IgD-negative memory B cell (primary cell): ENCODE data around the gene ROR2. TPM values are rescaled to one million over a fixed set of nuclear protein-coding genes. Genes with fewer than 3 reads are reported as not detected.

Experiments
- H3K27ac Mint-ChIP-seq, 3 donors: one replicate each; pipeline ENCODE4 v1.8.0; 2020 to 2022; ENCODE audit warnings: mild to moderate bottlenecking in 3 of 3, mixed read lengths in 3 of 3, moderate library complexity in 1 of 3
- H3K27me3 Mint-ChIP-seq: one replicate; pipeline ENCODE4 v1.8.0; 2021; ENCODE audit warnings: mixed read lengths
- H3K36me3 Mint-ChIP-seq: one replicate; pipeline ENCODE4 v1.8.0; 2020; ENCODE audit warnings: mild to moderate bottlenecking, mixed read lengths
- H3K4me1 Mint-ChIP-seq, 3 donors: one replicate each; pipeline ENCODE4 v1.8.0; 2020 to 2022; ENCODE audit warnings: mixed read lengths in 3 of 3, mild to moderate bottlenecking in 1 of 3
- H3K4me3 Mint-ChIP-seq, 4 donors: one replicate each; pipeline ENCODE4 v1.8.0; 2020 to 2022; ENCODE audit warnings: mild to moderate bottlenecking in 4 of 4, mixed read lengths in 4 of 4, moderate library complexity in 3 of 4
- H3K9me3 Mint-ChIP-seq, 3 donors: one replicate each; pipeline ENCODE4 v1.8.0; 2020 to 2021; ENCODE audit warnings: mixed read lengths in 3 of 3, mild to moderate bottlenecking in 1 of 3
- polyA plus RNA-seq: library from polyadenylated mRNA; unstranded; fragments of 300-500 nt; fragmentation: Illumina TruSeq; gene quantifications from one replicate; pipeline ENCODE4 v1.2.3, GENCODE V29; 2021

The ROR2 gene
- polyA plus RNA-seq, 1 donor from 2014 or later, result not detected

DNA sequence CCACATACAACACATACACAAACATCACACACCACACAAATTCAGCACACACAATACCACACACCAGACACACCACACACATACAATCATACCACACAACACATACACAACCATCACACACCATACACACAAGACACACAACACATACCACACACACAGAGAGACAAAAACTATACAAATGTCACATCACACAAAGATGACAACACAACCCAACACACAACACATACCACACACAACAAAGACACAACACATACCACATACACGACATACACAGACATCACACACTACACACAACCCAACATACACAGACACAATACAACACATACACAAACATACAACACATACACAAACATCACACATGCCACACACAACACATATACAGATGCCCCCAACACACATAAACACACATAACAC, 44.8 kb downstream of the ROR2 start:
- Mint-ChIP-seq H3K4me1 (peaks cover 0 to 4% (median 0%) of the 10 kb centered on the region in 3 donors), H3K27ac (no peak overlapping the region), H3K36me3 (no peaks in the 10 kb centered on the region), H3K27me3 (peaks cover 13% of the 10 kb centered on the region), H3K9me3 (no peaks in the 10 kb centered on the region), H3K4me3 (no peak overlapping the region)

DNA sequence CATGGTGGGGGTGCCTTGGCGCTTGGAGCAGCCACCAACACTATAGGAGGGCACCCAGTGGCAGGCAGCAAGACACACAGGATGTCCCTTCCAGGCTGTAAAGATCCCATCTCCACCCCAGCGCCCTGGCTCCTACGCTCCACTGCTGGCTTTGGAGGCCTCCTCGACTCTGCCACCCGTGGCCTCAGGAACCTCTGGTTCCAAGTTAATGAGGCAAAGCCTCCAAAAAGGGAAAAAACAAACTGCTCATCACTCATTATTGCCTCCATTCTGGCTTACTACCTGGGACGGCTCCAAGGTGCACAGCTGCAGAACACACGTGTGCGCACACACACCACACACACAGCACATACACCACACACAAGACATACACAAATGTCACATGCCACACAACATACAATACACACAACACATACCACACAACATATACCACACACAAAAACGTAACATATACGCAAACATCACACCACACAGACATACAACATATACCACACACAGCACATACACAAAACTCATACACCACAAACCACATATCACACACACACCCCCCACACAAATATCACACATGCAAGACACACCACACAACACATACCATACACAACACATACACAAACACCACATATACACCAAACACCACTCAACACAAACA, 45.3 kb downstream of the ROR2 start:
- Mint-ChIP-seq H3K9me3 (no peaks in the 10 kb centered on the region), H3K4me1 (peaks cover 0 to 4% (median 0%) of the 10 kb centered on the region in 3 donors), H3K4me3 (no peak overlapping the region), H3K36me3 (no peaks in the 10 kb centered on the region), H3K27me3 (peaks cover 12% of the 10 kb centered on the region), H3K27ac (no peak overlapping the region)

DNA sequence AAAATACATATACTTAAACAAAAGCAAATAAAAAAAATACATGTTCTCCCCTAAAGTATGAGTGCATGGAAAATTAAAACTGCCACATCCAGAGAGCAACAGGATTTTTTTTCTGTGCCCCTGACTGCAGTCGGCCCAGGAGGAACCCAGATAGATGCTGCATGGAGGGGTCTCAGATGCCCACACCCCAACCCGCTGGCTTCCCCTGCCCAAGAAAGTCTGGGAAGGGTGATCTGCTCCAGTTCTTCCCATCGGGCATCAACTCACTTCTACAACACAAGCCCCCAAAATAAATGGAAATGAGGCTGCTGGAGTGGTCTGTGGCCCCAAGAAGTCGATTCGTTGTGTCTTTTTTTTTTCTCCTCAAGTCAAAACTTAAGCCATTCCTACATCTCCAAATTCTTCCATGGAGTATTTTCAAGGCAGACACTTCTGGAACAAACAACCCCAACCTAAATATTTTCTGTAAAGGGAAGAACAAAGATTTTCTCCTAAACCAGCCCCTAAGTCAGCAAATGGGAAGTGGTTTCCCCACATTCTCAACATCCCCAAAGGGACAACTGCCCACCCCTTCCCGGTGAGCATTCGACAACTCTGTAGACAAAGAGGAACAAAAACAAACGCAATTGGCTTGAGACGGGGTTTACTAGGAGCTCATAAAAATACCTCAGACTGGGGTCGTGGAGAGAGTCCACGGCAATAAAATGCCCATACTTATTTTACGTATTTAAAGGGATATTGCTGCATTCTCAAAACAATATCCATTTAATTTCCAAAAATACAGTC, 46.7 kb downstream of the ROR2 start:
- Mint-ChIP-seq H3K27ac (no peak overlapping the region), H3K9me3 (no peaks in the 10 kb centered on the region), H3K27me3 (peaks cover 9% of the 10 kb centered on the region), H3K4me3 (no peak overlapping the region), H3K4me1 (peaks cover 0 to 4% (median 0%) of the 10 kb centered on the region in 3 donors), H3K36me3 (no peaks in the 10 kb centered on the region)

DNA sequence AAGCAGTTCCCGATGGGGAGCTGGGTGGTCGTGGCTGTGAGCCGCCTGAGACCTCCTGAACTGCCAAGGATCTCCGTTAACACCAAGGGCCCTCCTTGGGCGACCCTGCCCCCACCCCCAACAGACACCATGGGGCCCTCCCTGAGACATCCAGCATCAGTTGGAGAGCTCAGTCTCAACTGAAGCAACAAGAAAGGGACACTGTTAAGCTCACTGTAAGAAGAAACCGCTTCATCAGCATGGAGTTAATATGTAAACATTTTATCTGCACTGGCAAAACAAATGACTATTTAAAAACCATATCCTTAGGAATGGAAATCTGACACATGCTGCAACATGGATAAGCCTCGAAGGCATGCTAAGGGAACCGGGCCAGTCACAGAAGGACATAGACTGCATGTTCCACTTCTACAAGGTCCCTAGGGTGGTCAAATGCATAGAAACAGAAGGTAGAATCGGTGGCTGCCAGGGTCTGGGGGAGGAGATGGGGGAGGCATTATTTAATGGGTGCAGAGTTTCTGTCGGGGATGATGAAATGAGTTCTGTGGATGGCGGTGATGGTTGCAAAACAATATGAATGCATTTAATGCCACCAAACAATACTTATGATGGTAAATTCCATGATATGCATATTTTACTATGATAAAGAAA, 47.4 kb downstream of the ROR2 start:
- no peaks in the 10 kb centered on the region for H3K9me3 Mint-ChIP-seq
- H3K27me3 Mint-ChIP-seq, result peaks cover 9% of the 10 kb centered on the region
- H3K27ac Mint-ChIP-seq, result no peak overlapping the region
- H3K4me3 Mint-ChIP-seq, result no peak overlapping the region
- peaks cover 0 to 4% (median 0%) of the 10 kb centered on the region in 3 donors for H3K4me1 Mint-ChIP-seq
- no peaks in the 10 kb centered on the region for H3K36me3 Mint-ChIP-seq

DNA sequence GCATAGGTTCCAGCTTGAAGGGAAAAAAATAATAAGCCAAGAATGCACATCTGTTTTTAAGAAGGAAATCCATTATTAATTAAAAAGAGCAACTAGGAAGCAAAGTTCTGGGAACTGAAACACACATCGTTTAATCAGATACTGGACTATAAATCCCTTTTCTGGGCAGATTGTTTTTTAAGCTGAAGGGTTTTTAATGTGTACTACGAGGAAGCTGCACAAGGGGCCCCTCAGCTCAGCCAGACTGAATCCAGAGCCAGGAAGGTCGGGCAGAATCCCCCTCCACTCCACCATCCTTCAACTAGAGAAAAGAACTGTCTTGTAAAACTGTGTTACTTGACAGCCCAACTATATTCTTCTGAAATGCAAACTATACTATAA, 49.2 kb downstream of the ROR2 start:
- no peak overlapping the region for H3K27ac Mint-ChIP-seq
- no peaks in the 10 kb centered on the region for H3K36me3 Mint-ChIP-seq
- H3K9me3 Mint-ChIP-seq, result no peaks in the 10 kb centered on the region
- H3K4me1 Mint-ChIP-seq, result peaks cover 0 to 2% (median 1%) of the 10 kb centered on the region in 3 donors
- H3K27me3 Mint-ChIP-seq, result peaks cover 6% of the 10 kb centered on the region
- no peak overlapping the region for H3K4me3 Mint-ChIP-seq

DNA sequence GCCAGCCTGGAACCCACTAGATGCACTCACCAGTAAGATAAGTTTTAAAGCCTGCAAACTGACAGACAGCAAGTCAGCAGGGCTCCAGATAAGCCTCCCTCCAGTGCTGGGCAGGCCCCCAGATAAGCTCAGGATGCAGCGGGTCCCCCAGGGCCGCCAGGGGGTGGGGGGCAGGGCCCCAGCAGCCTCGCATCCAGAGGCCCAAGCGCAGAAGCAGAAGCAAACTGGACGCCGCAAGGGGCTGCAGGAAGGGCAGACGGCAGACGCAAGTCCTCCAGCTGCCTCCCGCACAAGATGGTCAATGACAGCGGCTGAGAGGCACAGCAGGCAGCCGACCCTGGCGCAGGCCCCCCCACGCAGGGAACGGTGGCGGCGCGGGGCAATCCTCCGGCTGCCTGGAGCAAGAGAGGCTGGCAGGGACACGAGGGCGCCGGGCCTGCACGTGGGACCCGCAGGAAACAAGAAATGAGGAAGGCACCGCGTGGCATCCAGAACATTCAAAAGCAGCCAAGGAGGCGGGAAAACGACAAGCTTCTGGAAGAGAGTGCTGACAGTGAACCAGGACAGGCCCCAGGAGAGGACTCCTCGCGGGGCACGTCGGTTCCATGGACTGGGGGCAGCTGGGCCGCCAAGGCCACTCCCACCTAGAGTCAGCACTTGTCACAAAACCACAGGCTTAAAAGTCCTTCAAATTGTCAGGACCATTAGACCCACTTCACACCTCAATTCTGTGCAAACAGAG, 49.8 kb downstream of the ROR2 start:
- Mint-ChIP-seq H3K27me3 (peaks cover 6% of the 10 kb centered on the region), H3K4me3 (no peak overlapping the region), H3K9me3 (no peaks in the 10 kb centered on the region), H3K36me3 (no peaks in the 10 kb centered on the region), H3K27ac (no peak overlapping the region), H3K4me1 (peaks cover 0 to 2% (median 1%) of the 10 kb centered on the region in 3 donors)

DNA sequence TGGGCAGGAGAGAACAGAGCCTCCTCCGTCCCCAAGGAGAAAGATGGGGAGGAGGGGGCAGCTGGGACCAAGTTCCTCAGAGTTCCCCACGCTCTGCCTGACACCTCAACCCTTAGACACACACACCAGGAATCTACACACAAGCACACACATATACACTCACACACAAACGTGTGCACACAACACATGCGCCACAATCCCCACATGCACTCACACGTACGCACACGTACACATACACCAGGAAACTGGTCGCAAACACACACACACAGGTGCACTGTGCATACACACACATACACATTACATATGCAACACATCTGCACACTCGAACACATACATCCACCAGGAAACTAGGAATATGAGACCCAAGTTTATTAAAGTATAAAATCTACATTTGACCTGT, 50.4 kb downstream of the ROR2 start:
- Mint-ChIP-seq H3K36me3 (no peaks in the 10 kb centered on the region), H3K4me3 (no peak overlapping the region), H3K4me1 (peaks cover 0 to 2% (median 1%) of the 10 kb centered on the region in 3 donors), H3K27ac (no peak overlapping the region), H3K9me3 (no peaks in the 10 kb centered on the region), H3K27me3 (peaks cover 10% of the 10 kb centered on the region)

DNA sequence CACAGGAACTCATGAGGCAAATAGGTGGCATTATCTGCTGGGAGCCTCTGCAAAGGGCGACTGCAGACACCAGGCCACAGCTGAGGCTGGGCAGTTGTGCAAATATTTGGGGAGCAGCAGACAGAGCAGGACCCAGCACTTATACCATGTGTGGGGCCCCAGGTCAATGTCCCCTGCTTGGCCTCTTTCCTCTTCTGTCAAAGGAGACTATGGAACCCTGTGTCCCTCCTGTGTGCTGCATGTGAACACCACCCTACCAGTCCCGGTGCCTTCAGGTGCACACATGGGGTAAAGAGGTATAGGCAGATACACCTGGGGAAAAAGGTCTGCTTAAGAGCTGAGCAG, 50.8 kb downstream of the ROR2 start:
- H3K9me3 Mint-ChIP-seq, result no peaks in the 10 kb centered on the region
- H3K27me3 Mint-ChIP-seq, result peaks cover 12% of the 10 kb centered on the region
- H3K27ac Mint-ChIP-seq, result no peak overlapping the region
- H3K36me3 Mint-ChIP-seq, result no peaks in the 10 kb centered on the region
- H3K4me1 Mint-ChIP-seq, result peaks cover 0 to 2% (median 1%) of the 10 kb centered on the region in 3 donors
- no peak overlapping the region for H3K4me3 Mint-ChIP-seq

DNA sequence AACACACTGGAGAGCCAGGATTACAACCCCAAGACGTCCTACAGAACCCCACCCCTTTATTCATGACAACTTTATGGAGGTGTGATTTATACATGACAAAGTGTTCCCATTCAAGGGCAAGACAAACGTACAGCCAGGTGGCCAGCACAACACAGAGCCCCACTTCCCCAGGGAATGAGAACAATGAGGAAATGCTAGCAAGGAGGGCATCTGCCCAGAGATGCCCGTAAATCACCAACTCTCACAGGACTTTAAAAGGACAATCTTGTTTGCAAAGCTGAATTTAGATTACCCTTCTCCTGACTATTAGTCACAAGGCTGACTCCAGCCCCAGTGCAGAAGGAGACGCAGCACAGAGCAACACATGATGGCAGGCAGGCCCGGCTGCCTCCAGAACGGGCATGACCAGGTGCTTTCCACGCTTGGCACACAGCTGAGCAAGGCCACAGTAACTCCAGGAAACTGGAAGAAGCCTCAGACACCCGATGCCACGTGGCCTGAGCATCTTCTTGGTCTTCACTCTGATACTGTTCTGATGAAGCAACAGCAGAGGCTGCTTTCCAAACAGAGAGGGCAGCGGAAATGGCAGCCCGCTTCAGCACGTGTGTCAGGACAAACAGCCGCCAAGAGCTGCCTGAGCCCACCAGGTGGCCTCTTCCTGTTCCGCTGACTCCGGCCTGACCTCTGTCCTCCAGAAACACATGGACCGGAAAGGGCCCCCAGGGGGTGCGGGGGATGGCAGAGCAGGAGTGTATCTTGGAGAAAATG, 51.4 kb downstream of the ROR2 start:
- Mint-ChIP-seq H3K36me3 (no peaks in the 10 kb centered on the region), H3K4me3 (no peak overlapping the region), H3K9me3 (peaks cover 0 to under 1% (median 0%) of the 10 kb centered on the region in 3 donors), H3K27ac (no peak overlapping the region), H3K4me1 (peaks cover 0 to 2% (median 1%) of the 10 kb centered on the region in 3 donors), H3K27me3 (peaks cover 16% of the 10 kb centered on the region)

DNA sequence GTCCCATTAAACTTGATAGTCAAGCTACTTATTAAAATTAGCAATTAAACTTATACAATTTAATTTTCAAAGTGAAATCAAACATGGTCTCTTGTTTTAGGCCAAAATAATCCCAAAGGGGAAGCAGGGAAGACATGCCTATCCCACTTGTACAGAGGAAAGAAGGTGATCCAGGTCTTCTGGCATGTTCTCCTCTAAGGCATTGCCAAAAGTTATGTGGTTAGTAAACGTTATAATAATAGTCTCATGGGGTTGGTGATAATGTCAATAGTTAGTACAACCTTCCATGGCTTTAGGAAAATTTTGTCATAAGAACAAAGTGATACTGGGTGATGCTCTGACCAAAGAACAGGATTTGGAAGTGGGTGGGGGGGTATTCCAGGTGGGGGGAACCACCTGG, 52.8 kb downstream of the ROR2 start:
- Mint-ChIP-seq H3K4me3 (no peak overlapping the region), H3K4me1 (peaks cover 0 to 2% (median 1%) of the 10 kb centered on the region in 3 donors), H3K27me3 (peaks cover 23% of the 10 kb centered on the region), H3K27ac (no peak overlapping the region), H3K36me3 (no peaks in the 10 kb centered on the region), H3K9me3 (peaks cover 0 to 3% (median 0%) of the 10 kb centered on the region in 3 donors)

DNA sequence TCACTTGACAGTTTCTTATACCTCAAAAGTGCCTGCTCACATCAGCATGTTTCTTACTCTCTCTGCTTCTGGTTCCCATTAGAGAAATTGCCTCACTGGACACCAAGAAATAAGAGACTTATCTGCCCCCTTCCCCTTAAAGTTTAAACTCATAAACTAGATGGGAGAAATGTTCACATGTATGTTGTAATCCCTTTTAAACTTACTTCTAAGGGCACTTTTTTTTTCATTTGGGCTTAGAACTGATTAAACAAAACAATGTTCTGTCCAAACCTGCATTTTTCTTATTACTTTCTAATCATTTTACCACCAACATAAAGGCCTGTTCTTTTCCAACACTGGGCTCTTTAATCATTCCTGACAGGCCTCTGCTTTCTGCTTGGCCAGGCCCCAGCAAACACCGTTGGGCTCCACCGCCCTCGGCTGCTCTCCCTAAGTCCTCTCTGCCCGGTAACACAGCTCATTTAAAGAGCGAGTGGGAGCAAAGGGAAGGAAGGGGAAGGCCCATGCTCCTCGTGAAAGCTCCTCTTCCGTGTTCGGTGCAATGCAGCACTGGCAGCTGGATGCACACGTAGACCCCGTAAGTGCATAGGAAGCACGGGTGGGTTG, 53.4 kb downstream of the ROR2 start:
- Mint-ChIP-seq H3K4me1 (peaks cover 0 to 2% (median 1%) of the 10 kb centered on the region in 3 donors), H3K9me3 (peaks cover 0 to 3% (median 0%) of the 10 kb centered on the region in 3 donors), H3K27ac (no peak overlapping the region), H3K36me3 (no peaks in the 10 kb centered on the region), H3K27me3 (peaks cover 23% of the 10 kb centered on the region), H3K4me3 (no peak overlapping the region)

DNA sequence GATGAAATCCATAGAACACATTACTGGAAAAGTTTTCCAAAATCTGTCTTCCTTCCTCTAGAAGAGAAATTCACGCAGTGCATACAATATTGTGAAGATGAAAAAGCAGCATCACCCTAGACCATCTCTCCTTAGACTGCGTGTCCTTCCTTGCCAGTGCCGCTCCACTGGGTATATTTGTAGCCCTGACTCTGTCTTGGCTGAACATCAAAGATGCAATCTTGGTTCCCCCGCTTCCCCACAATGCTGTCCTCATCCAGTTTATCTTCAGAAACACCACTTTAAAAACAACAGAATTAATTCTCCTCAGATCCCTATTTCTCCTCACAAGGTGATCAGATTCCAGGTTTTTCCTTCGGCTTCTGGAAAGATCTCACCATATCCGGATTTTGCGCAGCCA, 53.9 kb downstream of the ROR2 start:
- peaks cover 0 to 2% (median 1%) of the 10 kb centered on the region in 3 donors for H3K4me1 Mint-ChIP-seq
- no peak overlapping the region for H3K27ac Mint-ChIP-seq
- no peaks in the 10 kb centered on the region for H3K36me3 Mint-ChIP-seq
- H3K9me3 Mint-ChIP-seq, result peaks cover 0 to 3% (median 0%) of the 10 kb centered on the region in 3 donors
- H3K27me3 Mint-ChIP-seq, result peaks cover 23% of the 10 kb centered on the region
- H3K4me3 Mint-ChIP-seq, result no peak overlapping the region

DNA sequence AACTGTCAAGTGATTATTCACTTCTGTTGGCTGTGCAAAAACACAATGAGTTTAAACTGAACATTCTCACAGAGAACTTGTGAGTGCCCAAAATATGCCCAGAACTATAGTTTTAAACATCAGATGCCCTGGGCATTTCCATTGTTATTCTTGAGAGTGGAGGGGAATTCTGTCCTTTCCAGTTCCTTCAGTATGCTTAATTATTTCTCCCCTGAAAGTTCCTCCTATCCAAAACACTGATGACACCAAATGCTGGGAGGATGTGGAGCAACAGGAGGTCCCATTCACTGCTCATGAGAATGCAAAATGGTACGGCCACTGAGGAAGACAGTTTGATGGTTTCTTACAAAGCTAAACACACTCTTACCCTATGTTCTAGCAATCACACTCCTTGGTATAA, 55.5 kb downstream of the ROR2 start:
- Mint-ChIP-seq H3K4me3 (no peak overlapping the region), H3K27ac (no peak overlapping the region), H3K36me3 (no peaks in the 10 kb centered on the region), H3K27me3 (peaks cover 23% of the 10 kb centered on the region), H3K9me3 (peaks cover 0 to 3% (median 0%) of the 10 kb centered on the region in 3 donors), H3K4me1 (peaks cover 0 to 2% (median 1%) of the 10 kb centered on the region in 3 donors)

DNA sequence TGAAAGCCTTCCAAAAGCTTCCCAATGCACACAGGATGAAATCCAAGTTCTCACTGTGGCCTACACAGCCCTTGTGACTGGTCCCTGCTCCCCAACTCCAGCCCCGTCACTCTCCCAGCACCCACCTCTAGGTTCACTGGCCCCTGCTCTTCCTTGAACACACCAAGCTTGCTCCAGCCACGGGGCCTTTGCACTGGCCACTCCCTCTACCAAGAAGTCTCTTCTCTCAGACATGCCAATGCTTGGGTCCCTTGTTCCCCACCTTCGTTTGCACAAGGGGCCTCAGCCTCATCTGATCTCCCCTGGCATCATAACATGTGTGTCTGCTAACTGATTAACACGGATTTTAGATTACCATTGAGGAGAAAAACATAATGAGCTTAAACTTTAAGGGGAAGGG, 56.0 kb downstream of the ROR2 start:
- Mint-ChIP-seq H3K27ac (peak overlapping the region in 2 of 3 donors; percentile 2 to 68), H3K36me3 (no peaks in the 10 kb centered on the region), H3K4me3 (no peak overlapping the region), H3K4me1 (peaks cover 0 to 2% (median 1%) of the 10 kb centered on the region in 3 donors), H3K9me3 (peaks cover 0 to 3% (median 0%) of the 10 kb centered on the region in 3 donors), H3K27me3 (peaks cover 23% of the 10 kb centered on the region)
